Progenitor cell of endocrine pancreas (in vitro differentiated cells): Measurements from ENCODE around the gene ZNF700. TPM values are rescaled to one million over a fixed set of nuclear protein-coding genes. Genes with fewer than 3 reads are reported as not detected.
A peak's percentile ranks its signal among the peaks of the same experiment; 100 is the strongest.
"Not testable (repeated sequence)": the region's sequence is repeated elsewhere in the genome, so short reads cannot be mapped to it uniquely, and the experiment has no call there.

ENCODE experiments used
- DNase-seq: peaks from one replicate; pipeline ENCODE4 v3.0.0; 2021; ENCODE audit warnings: low spot score; ENCODE audit not compliant: unreplicated experiment
- H3K27ac Mint-ChIP-seq: 2 replicates; pipeline ENCODE4 v1.8.0; 2021; ENCODE audit warnings: mild to moderate bottlenecking, moderate library complexity, mixed read lengths
- H3K27me3 Mint-ChIP-seq: 2 replicates; pipeline ENCODE4 v1.8.0; 2021; ENCODE audit warnings: mixed read lengths
- H3K36me3 Mint-ChIP-seq: 2 replicates; pipeline ENCODE4 v1.8.0; 2022; ENCODE audit warnings: mixed read lengths; ENCODE audit not compliant: insufficient read depth
- H3K4me1 Mint-ChIP-seq: 2 replicates; pipeline ENCODE4 v1.8.0; 2021; ENCODE audit warnings: low read depth, mixed read lengths
- H3K4me3 Mint-ChIP-seq: 2 replicates; pipeline ENCODE4 v1.8.0; 2021; ENCODE audit warnings: low read depth, mild to moderate bottlenecking, moderate library complexity, mixed read lengths
- H3K9me3 Mint-ChIP-seq: 2 replicates; pipeline ENCODE4 v1.8.0; 2021; ENCODE audit warnings: low read depth, mixed read lengths
- CTCF ChIP-seq: fragments of 200-600 bp; sonication (generic); IDR thresholded peaks from one replicate; pipeline ENCODE4 v1.5.0; 2021; ENCODE audit warnings: antibody characterized with exemption, mild to moderate bottlenecking; ENCODE audit not compliant: unreplicated experiment
- total RNA-seq: library from RNA; stranded (reverse); gene quantifications from 2 replicates; pipeline ENCODE4 v1.2.1, GENCODE V29; 2021

The ZNF700 gene
- total RNA-seq, 1 donor from 2014 or later: 13.4 TPM

- H3K36me3 Mint-ChIP-seq: peaks cover 49% of the 10 kb centered on the region
Observed at GRCh38 chr19:11887234-11887610, 37.7 kb upstream of the ZNF700 start.

GRCh38 chr19:11887611-11888531 is 37.0 kb upstream of the ZNF700 start, which contains the start of gene ZNF69:
TSS of gene ZNF69 (plus strand) at chr19:11887782. CDS start at chr19:11887924, 142 bp downstream.
- H3K27ac Mint-ChIP-seq: peak within 1 kb of the TSS; percentile 99
- peak; percentile 48 for TF ChIP-seq CTCF
- no peaks in the 10 kb centered on the region for H3K27me3 Mint-ChIP-seq
- H3K36me3 Mint-ChIP-seq: peaks cover 56% of the 10 kb centered on the region
- H3K9me3 Mint-ChIP-seq: peaks cover 24% of the 10 kb centered on the region
- peak; percentile 92 for DNase-seq
- H3K4me3 Mint-ChIP-seq: peak within 1 kb of the TSS; percentile 94
- peaks cover 13% of the 10 kb centered on the region for H3K4me1 Mint-ChIP-seq

More at GRCh38 chr19:11887234-11887610, 37.7 kb upstream of the ZNF700 start:
- DNase-seq: no peak
- H3K9me3 Mint-ChIP-seq: peaks cover 24% of the 10 kb centered on the region
- peak overlapping the region; percentile 99 for H3K27ac Mint-ChIP-seq
- H3K27me3 Mint-ChIP-seq: no peaks in the 10 kb centered on the region
- H3K4me1 Mint-ChIP-seq: peaks cover 13% of the 10 kb centered on the region
- peak overlapping the region; percentile 94 for H3K4me3 Mint-ChIP-seq
- no peak for TF ChIP-seq CTCF

GRCh38 chr19:11889901-11890300 is 35.0 kb upstream of the ZNF700 start:
- H3K4me1 Mint-ChIP-seq: peaks cover 13% of the 10 kb centered on the region
- not testable (repeated sequence) for DNase-seq, H3K27me3 Mint-ChIP-seq
- peaks cover 41% of the 10 kb centered on the region for H3K9me3 Mint-ChIP-seq
- peaks cover 76% of the 10 kb centered on the region for H3K36me3 Mint-ChIP-seq
- H3K27ac Mint-ChIP-seq: peak overlapping the region; percentile 99
- peak overlapping the region; percentile 94 for H3K4me3 Mint-ChIP-seq

- H3K9me3 Mint-ChIP-seq: peaks cover 45% of the 10 kb centered on the region
- no peaks in the 10 kb centered on the region for H3K27me3 Mint-ChIP-seq
- H3K4me3 Mint-ChIP-seq: no peak overlapping the region
- H3K4me1 Mint-ChIP-seq: peaks cover 13% of the 10 kb centered on the region
- DNase-seq: no peak
- TF ChIP-seq CTCF: no peak
- H3K27ac Mint-ChIP-seq: peak overlapping the region; percentile 85
- H3K36me3 Mint-ChIP-seq: peaks cover 84% of the 10 kb centered on the region
Observed at GRCh38 chr19:11890634-11891033, 34.3 kb upstream of the ZNF700 start.

GRCh38 chr19:11894851-11895250 is 30.1 kb upstream of the ZNF700 start:
- Mint-ChIP-seq H3K27ac (no peak overlapping the region), H3K4me1 (no peaks in the 10 kb centered on the region), H3K36me3 (peaks cover 81% of the 10 kb centered on the region), H3K9me3 (peaks cover 47% of the 10 kb centered on the region), H3K4me3 (no peak overlapping the region), H3K27me3 (no peaks in the 10 kb centered on the region)
- no peak for DNase-seq
- TF ChIP-seq CTCF: no peak
